GM10266 (cell line): Measurements from ENCODE around the gene CD320.
"Not testable (repeated sequence)": the region's sequence is repeated elsewhere in the genome, so short reads cannot be mapped to it uniquely, and the experiment has no call there.

ENCODE experiments used
- DNase-seq: peaks from one replicate; pipeline ENCODE4 v3.0.0; 2012; ENCODE audit errors: extremely low spot score
- CTCF ChIP-seq: IDR thresholded peaks from 2 replicates; pipeline ENCODE4 v1.5.1; 2012; ENCODE audit warnings: mild to moderate bottlenecking, low read depth; ENCODE audit not compliant: control insufficient read depth, insufficient read depth; ENCODE audit errors: missing control alignments

The CD320 gene

GRCh38 chr19:8307965-8308866 lies at the start of gene CD320:
CD320 (minus strand) TSS chr19:8308358; CDS start chr19:8308290, 68 bp downstream.
- peak; percentile 93 for DNase-seq
- TF ChIP-seq CTCF: no peak

DNA sequence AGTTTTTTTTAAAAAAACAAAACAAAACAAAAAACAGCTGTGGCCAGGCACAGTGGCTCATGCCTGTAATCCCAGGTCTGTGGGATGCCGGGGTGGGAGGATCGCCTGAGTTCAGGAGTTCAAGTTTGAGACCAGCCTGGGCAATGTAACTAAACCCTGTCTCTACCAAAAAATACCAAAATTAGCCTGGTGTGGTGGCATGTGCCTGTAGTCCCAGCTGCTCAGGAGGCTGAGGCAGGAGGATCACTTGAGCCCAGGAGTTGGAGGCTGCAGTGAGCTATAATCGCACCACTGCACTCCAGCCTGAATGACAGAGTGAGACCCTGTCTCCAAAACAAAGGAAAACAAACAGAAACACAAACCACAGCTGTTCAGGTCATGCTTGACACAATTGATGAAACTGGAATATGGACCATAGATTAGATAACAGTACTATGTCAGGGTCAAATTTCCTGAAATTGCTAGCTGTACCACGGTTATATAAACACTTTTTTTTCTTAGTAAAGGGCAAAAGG lies 48.9 kb upstream of the CD320 start:
- no peak for DNase-seq
- TF ChIP-seq CTCF: no peak

- no peak for TF ChIP-seq CTCF
- DNase-seq: peak; percentile 8
Measured at GRCh38 chr19:8355631-8356402, 47.7 kb upstream of the CD320 start.

DNA sequence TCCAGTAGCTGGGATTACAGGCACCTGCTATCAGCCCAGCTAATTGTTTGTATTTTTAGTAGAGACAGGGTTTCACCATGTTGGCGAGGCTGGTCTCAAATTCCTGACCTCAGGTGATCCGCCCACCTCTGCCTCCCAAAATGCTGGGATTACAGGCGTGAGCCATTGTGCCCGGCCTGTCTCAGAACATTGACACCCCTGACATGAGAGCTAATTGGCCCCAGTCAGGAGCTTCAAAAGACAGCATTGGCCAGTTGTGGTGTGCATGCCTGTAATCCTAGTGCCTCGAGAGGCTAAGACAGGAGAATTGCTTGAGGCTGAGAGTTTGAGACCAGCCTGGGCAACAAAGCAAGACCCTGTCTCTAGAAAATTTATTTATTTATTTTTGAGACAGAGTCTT lies 44.7 kb upstream of the CD320 start:
- not testable (repeated sequence) for DNase-seq

DNA sequence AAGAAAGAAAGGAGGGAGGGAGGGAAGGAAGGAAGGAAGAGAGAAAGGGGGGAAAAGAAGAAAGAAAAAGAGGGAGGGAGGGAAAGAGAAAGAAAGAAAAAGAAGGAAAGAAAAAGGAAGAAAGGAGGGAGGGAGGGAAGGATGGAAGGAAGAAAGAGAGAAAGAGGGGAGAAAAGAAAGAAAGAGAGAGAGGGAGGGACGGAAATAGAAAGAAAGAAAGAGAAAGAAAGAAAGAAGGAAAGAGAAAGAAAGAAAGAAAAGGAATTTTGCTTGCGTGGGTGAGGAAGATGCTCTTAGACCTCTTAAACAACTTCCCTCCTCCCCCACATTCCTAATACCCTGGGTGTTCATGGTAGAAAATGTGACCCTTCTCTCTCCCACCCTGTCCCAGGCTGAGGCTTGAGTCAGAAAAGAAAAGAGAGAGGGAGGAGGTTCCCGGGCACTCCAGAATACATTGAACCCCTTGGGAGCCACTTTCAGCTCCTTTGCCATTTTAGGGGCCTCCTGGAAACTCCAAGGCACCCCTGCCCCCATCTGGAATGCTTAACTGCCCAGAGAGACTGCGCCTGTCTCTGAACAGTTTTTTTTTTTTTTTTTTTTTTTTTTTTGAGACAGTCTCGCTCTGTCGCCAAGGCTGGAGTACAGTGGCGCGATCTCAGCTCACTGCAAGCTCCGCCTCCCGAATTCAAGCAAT lies 44.1 kb upstream of the CD320 start:
- DNase-seq: no peak
- no peak for TF ChIP-seq CTCF

DNA sequence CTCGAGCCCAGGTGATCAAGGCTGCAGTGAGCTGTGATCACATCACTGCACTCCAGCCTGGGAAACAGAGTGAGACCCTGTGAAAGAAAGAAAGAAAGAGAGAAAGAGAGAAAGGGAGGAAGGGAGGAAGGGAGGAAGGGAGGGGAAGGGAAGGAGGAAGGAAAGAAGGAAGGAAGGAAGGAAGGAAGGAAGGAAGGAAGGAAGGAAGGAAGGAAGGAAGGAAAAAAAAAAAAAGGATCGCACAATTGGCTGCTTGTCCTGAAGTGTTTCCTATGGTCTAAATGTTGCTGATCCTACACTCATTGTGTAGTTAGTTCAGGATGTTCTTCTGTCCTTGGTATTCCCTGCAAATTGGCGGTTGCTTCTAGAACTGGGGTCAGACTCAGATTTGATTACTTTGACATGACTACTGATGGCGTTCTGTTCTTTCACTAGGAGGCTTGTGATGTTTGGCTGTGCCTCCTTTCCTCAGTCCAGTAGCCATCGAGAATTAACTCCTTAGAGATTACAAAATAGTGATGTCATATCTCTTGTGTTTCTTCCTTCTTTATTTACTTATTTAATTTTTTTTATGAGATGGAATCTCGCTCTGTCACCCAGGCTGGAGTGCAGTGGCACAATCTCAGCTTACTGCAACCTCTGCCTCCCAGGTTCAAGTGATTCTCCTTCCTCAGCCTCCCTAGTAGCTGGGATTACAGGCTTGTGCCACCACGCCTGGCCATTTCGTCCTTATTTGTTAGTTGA lies 41.6 kb upstream of the CD320 start:
- DNase-seq: peak; percentile 1

DNA sequence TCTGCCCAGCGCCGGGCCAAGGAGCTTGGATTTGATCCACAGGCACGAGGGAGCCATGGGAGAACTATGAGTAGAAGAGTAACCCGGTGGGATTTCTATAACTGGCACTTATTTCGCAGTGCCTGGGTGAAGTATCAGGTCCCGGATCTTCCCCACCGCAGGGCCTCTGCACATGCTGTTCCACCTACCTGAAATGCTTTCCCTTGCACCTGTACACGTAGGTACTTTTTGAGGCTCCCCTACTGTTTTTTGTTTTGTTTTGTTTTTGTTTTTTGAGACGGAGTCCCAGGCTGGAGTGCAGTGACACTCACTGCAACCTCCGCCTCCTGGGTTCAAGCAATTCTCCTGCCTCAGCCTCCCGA lies 35.3 kb upstream of the CD320 start:
- DNase-seq: no peak
- no peak for TF ChIP-seq CTCF
